Fibroblast of the conjunctiva (primary cell): ENCODE results near the gene SYT1.
"Not testable (repeated sequence)": the region's sequence is repeated elsewhere in the genome, so short reads cannot be mapped to it uniquely, and the experiment has no call there.

Source experiments
- DNase-seq: peaks from one replicate; pipeline ENCODE4 v3.0.0-alpha.2; 2010; ENCODE audit warnings: low read depth

Gene SYT1

GRCh38 chr12:79407671-79408622 is 543.4 kb downstream of the SYT1 start:
- peak; percentile 81 for DNase-seq

GRCh38 chr12:79408689-79409088 is 544.1 kb downstream of the SYT1 start:
- no peak for DNase-seq

DNA sequence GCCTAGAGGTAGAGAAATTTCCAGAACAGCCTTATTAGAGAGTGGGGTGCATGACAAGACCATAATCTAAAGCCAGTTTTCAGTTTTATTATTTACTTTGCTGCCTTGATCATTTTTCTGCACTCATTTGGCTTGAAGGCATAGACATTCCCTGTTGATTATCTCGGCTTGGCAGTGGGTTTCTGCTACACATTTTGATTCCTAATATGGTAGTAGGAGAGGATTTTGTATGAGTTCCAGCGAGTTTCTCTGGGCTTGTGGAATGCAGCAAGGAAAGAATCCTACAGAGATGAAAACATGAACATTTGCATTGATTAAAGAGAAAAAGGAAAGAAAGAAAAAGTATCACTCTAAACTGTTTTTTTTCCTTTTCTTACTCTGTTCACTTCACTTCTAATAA is 545.0 kb downstream of the SYT1 start:
- peak; percentile 77 for DNase-seq

DNA sequence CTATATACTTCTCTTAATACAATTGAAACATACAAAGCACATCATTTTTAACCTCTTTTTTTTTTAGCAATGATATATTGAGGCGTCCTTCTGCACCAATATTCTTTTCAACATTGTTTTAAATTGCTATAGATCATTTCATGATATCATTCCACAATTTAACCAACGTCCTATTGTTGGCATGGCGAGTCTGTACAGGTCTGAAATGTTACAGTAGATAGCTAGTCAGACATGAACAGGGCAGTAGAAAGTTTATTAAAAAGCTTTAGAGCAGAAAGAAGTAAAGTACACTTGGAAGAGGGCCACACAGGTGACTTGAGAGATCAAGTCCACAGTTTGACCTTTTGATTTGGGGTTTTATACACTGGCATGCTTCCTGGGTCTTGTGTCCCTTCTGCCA is 547.2 kb downstream of the SYT1 start:
- DNase-seq: no peak

GRCh38 chr12:79413796-79414195 is 549.2 kb downstream of the SYT1 start:
- DNase-seq: no peak

GRCh38 chr12:79414252-79414651 is 549.7 kb downstream of the SYT1 start:
- DNase-seq: no peak

GRCh38 chr12:79415321-79415720 is 550.7 kb downstream of the SYT1 start:
- no peak for DNase-seq

DNA sequence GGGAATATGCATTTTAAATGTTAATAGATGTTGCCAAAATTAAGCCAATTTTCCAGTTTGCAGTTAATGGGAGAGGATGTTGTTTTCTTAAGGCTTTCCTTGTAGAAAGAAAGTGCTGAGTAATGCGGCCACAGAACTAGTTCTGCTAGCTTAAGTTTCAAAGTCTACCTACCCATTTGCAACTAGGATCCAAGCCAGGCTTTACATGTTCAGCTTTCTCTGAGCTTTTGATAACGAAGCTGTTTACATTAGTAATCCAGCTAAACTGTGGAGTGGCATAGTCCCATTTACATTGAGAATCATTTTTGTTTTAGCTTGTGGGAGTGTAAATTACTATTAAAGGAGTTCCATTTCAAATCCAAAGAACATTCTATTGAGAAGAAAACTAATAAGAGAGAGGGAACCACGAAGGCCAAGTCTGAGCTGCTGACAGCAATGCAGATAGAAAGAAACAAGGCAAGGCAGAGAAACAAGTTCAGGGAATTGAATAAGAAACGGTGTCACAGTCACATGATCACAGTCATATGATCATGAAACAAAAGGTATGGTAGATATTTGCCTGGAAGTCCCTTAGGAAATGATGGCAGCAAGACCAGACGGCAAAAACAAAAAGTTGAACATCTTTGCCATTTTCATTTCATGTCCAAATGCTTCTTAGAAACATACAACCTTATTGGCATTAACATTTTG is 551.3 kb downstream of the SYT1 start:
- no peak for DNase-seq

DNA sequence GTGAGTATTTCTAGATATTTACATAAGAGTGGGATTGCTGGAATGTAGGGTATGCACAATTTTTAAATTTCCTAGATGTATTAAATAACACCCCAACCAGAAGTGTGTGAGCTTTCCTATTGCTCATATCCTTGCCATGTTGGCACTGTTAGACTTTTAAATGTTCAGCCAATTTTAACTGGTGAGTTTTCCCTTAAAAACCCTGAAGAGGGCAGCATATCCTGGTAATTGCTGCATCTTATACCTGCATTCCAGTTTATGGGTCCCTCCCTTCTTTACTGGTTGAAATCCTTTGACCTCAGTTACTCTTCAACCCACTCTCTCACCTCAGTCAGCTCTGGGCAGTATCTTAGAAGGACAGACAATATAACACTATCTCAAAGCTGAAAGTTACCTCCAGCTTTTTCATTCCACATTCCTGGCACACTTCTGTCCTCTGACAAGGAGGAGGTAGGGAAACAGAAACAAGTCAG is 555.6 kb downstream of the SYT1 start:
- DNase-seq: peak; percentile 72

GRCh38 chr12:79421236-79421740 is 556.7 kb downstream of the SYT1 start:
- no peak for DNase-seq

DNA sequence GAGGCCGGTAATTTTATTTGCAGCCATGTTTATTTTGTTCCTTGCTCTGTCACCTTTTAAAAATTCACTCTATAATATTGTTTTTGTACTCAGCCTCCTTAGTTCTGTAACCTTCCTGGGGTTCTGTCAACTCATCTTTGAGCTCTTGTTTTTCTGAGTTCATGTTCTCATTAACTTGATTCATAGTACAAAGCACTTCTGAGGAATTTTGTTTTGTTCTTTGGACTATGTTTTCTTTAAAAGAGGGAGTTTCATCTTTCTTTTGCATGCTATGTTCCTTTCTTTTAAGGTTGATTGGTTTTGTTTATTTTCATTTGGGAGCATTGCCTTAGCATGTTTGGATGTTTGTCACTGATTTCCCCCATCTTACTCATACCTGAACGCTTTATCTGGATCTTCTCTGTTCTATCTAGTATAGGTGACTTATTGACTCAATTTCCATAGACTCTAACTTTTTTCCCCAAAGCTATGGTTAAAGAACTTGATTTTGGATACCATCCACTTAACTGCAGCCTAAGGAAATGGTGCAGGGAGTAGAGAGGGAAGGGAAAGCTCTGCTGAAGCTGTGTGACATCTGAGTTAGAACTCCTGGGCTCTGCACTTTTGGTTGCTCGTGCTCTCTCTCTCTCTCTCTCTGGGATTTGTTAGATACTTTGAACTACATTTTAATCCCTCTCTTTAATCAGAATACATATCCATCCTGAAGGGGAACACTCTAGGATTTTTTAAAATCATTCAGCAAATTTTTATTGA is 557.7 kb downstream of the SYT1 start:
- no peak for DNase-seq

DNA sequence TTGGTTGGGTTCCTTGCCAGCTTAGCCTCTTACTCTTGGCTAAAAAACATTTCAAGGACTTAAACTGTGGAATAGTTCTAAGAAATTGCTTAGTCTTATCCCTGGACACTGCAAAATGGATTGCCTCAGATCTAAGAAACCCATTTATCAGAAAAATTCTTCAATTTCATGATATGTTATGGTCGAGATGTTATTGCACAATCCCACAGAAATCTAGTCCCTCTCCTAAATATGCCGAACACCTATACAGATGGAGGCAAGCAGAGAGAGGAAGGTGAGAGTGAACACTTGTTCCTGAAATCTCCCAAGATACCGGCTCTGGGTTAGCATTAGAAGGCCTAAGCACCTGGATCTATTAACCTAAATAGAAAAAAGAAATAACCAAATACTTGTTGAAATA is 559.0 kb downstream of the SYT1 start:
- DNase-seq: no peak

DNA sequence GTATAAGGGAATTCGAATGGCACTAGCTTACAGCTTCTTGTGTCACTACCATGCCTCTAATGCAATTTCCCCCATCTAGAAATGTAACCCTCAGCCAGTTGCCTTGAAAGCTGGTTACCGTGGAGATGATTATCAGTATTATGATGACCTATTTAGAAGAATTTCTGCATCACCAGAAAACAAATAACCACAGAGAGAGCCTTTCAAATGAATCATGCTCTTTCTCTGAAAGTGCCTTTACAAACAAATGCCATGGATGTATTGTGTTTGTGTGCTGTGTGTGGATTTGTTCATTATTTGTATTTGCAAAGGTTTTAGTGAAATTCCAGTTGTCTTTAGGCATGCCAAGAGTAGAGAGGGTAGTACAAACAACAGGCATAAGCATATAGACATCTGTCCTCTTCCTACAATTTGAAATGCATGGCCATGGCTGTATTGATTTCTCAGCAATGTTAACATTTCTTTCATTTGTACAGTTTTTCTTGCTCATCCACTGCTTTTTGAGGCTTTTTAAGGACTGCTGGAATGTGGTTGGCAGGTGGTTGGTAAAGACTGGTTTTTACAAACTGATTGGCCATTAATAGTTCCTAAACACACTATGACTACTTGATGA is 559.6 kb downstream of the SYT1 start:
- DNase-seq: peak; percentile 85

DNA sequence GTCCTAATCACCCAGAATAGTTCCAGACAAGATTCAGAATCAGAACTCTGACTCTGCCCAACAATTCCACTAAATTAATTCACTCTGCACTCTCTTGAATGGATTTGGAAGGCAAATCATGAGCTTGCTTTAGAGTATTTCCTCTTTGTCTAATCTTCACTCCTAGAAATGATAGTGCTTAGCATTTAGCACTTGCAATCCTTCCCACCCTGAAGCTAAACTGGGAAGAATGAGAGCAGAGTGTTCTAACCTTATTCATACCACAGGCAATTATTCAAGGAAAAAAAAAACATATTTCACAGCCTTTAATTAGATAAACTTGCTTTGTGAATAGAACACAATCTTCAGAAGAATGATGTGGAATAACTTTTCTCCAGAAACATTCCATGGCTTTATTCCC is 561.5 kb downstream of the SYT1 start:
- no peak for DNase-seq

GRCh38 chr12:79426744-79427143 is 562.2 kb downstream of the SYT1 start:
- not testable (repeated sequence) for DNase-seq

DNA sequence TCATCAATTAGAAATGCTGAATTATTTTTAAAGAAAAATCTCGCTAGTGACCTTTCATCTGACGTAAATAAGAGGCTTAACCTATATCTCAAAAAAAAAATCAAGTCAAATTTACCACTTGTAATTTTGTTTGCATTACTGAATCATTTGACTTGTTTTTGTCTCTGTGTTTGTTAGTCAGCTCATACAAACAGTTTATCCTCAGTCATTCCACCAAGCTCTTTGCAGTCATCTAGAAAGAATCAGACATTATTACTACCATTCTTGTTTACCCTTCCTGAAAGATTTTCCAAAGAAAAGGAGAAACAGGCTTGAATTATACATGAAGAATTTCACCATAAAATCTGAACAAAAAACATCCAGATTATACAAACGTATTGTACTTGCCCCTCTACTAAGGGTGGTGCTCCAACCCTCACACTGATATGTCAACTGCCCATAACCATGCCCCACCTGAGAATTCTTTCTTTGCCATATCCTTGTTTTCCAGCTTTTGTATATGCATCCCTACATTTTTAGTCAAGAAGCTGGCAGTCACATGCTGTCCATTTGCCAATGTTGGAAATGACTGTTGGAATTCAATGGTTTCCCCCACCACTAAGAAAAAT is 569.0 kb downstream of the SYT1 start:
- no peak for DNase-seq

DNA sequence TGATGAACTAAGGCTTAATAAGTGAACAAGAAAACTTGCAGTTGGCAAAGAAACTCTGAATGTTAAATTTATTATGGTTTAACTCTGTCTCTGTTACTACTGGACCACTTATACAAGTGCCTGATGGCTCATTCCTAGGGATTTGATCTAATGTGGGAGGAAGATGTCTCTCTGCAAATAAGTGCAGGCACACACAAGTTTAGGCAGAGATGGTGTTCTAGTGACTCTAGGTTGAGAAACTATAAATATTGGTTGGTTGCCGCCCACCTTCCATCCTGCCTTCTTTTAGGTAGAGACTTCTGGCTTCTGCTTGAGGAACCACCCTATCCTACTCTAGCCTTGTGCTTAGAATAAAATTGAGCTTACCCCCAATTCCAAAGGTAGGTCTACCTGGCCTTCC is 570.0 kb downstream of the SYT1 start:
- DNase-seq: no peak

GRCh38 chr12:79435742-79436141 is 571.2 kb downstream of the SYT1 start:
- no peak for DNase-seq

DNA sequence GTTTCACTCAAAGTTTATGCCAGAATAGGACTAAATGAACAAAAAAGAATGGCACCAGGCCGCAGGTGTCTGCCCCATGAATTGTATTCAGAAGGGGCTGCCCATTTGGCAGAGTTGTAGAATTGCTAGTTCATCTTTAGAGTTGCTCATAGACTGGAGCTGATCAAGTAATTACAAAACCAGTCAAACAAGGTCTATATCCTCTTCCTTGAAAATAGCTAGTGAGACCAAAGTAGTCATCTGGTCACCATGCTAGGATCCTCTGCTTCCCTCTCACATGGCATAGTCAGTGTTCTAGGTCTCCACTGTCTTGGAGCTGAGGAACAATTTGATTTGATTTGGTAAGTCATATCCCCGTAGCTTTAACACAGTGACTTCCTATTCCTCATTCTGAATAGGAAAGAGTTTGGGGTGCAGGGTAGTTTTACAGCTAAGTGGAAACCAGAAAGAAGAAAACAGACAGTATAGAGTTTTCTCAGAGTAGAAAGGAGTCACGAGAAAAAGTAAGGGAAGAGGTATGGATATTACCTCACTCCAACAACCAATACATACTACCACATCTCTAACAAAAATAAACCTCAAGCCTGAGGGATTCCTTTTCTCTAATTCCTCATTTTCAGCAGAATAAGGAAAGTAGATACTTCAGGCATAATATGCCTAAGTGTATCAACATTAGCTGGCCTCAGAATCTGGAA is 574.1 kb downstream of the SYT1 start:
- no peak for DNase-seq

DNA sequence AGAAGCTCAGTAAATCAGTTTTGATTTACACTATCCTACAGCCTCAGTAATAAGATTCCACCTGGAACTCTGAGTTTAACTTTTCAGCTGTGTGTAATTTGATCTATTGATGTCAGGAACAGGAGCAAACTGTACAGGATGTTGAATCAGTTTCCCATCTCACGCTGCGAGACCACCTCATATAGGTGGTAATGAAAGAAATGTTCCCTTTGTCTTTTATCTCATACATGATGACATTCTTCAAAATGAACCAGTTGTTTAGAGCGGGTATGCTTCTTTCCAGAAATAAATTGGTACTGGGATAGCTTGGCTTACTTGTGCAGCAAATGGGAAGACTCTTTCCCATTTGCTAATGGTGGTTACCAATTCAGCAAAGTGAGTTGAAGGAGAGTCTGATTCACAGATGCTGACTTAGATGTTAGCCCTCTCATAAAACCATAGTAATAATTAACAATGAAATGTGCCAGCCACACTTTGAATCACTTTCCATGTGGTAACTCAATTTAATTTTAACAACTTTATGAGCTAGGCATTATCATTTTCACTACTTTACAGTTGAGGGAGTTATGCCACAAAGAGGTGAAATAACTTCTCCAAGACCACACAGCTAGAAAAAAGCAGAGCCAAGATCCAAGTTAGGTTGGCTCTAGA is 574.7 kb downstream of the SYT1 start:
- no peak for DNase-seq
